Activated naive CD4-positive, alpha-beta T cell treated with anti-CD3 and anti-CD28 coated beads, Interleukin-2, amount 50 U/mL, for 24 hours (primary cell): Measurements from ENCODE around the gene TRAF3.
"Not testable (repeated sequence)": the region's sequence is repeated elsewhere in the genome, so short reads cannot be mapped to it uniquely, and the experiment has no call there.

ENCODE experiments used
- H3K27ac Mint-ChIP-seq: one replicate; pipeline ENCODE4 v1.8.0; 2021; ENCODE audit warnings: mild to moderate bottlenecking, mixed read lengths
- H3K27me3 Mint-ChIP-seq: one replicate; pipeline ENCODE4 v1.8.0; 2021; ENCODE audit warnings: mixed read lengths
- H3K36me3 Mint-ChIP-seq: one replicate; pipeline ENCODE4 v1.8.0; 2021; ENCODE audit warnings: mixed read lengths
- H3K4me1 Mint-ChIP-seq: one replicate; pipeline ENCODE4 v1.8.0; 2021; ENCODE audit warnings: mixed read lengths
- H3K4me3 Mint-ChIP-seq: one replicate; pipeline ENCODE4 v1.8.0; 2021; ENCODE audit warnings: mild to moderate bottlenecking, mixed read lengths
- H3K9me3 Mint-ChIP-seq: one replicate; pipeline ENCODE4 v1.8.0; 2021; ENCODE audit warnings: mixed read lengths

TRAF3 gene

GRCh38 chr14:102848830-102849525, 71.7 kb downstream of the TRAF3 start:
- no peak overlapping the region for H3K4me3 Mint-ChIP-seq
- H3K27me3 Mint-ChIP-seq = no peaks in the 10 kb centered on the region
- peak overlapping the region; percentile 11 for H3K27ac Mint-ChIP-seq
- no peaks in the 10 kb centered on the region for H3K9me3 Mint-ChIP-seq
- peaks cover 12% of the 10 kb centered on the region for H3K36me3 Mint-ChIP-seq
- peaks cover 12% of the 10 kb centered on the region for H3K4me1 Mint-ChIP-seq

- H3K9me3 Mint-ChIP-seq = no peaks in the 10 kb centered on the region
- peaks cover 17% of the 10 kb centered on the region for H3K4me1 Mint-ChIP-seq
- H3K27me3 Mint-ChIP-seq = no peaks in the 10 kb centered on the region
- H3K4me3 Mint-ChIP-seq = no peak overlapping the region
- H3K36me3 Mint-ChIP-seq = peaks cover 14% of the 10 kb centered on the region
- peak overlapping the region; percentile 80 for H3K27ac Mint-ChIP-seq
Measured at GRCh38 chr14:102849526-102850379, 72.5 kb downstream of the TRAF3 start.

DNA sequence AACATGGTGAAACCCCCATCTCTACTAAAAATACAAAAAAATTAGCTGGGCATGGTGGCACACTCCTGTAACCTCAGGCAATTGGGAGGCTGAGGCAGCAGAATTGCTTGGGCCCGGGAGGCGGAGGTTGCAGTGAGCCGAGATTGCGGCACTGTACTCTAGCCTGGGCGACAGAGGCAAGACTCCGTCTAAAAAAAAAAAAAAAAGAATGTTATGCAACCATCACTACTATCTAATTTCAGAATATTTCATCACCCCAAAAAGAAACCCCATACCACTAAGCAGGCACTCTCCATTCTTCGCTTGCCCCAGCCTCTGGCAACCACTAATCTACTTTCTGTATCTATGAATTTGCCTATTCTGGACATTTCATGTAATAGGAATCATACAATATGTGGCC, 76.4 kb downstream of the TRAF3 start:
- Mint-ChIP-seq H3K4me1 (peaks cover 29% of the 10 kb centered on the region), H3K27me3 (no peaks in the 10 kb centered on the region), H3K36me3 (peaks cover 28% of the 10 kb centered on the region), H3K9me3 (no peaks in the 10 kb centered on the region), H3K4me3 (no peak overlapping the region), H3K27ac (peak overlapping the region; percentile 81)

DNA sequence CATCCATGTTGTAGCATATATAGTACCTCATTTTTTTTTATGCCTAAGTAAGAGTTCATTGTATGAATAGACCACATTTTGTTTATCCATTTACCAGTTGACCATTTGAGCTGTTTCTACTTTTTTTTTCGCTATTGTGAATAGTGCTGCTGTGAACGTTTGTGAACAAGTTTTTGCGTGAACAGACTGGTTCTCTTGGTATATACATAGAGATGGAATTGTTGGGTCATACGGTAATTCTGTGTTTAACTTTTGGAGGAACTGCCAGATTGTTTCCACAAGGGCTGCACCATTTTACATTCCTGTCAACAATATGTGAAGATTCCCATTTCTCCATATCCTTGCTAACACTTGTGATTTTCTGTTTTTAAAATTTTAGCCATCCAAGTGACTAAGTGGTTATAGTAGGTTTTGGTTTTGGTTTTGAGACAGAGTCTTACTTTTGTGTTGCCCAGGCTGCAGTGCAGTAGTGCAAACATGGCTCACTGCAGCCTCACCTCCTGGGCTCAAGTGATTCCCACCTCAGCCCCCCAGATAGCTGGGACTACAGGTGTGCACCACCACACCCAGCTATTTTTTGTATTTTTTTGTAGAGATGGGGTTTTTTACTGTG, 76.9 kb downstream of the TRAF3 start:
- H3K27me3 Mint-ChIP-seq = no peaks in the 10 kb centered on the region
- peaks cover 24% of the 10 kb centered on the region for H3K4me1 Mint-ChIP-seq
- peaks cover 29% of the 10 kb centered on the region for H3K36me3 Mint-ChIP-seq
- no peaks in the 10 kb centered on the region for H3K9me3 Mint-ChIP-seq
- H3K27ac Mint-ChIP-seq = no peak overlapping the region
- H3K4me3 Mint-ChIP-seq = no peak overlapping the region

GRCh38 chr14:102856179-102856578, 78.9 kb downstream of the TRAF3 start:
- H3K4me1 Mint-ChIP-seq = peaks cover 24% of the 10 kb centered on the region
- no peaks in the 10 kb centered on the region for H3K27me3 Mint-ChIP-seq
- H3K4me3 Mint-ChIP-seq = no peak overlapping the region
- no peak overlapping the region for H3K27ac Mint-ChIP-seq
- H3K9me3 Mint-ChIP-seq = no peaks in the 10 kb centered on the region
- H3K36me3 Mint-ChIP-seq = peaks cover 32% of the 10 kb centered on the region

- H3K27me3 Mint-ChIP-seq = no peaks in the 10 kb centered on the region
- peaks cover 24% of the 10 kb centered on the region for H3K4me1 Mint-ChIP-seq
- H3K4me3 Mint-ChIP-seq = no peak overlapping the region
- H3K36me3 Mint-ChIP-seq = peaks cover 39% of the 10 kb centered on the region
- no peaks in the 10 kb centered on the region for H3K9me3 Mint-ChIP-seq
- no peak overlapping the region for H3K27ac Mint-ChIP-seq
Measured at GRCh38 chr14:102857444-102857843, 80.2 kb downstream of the TRAF3 start.

DNA sequence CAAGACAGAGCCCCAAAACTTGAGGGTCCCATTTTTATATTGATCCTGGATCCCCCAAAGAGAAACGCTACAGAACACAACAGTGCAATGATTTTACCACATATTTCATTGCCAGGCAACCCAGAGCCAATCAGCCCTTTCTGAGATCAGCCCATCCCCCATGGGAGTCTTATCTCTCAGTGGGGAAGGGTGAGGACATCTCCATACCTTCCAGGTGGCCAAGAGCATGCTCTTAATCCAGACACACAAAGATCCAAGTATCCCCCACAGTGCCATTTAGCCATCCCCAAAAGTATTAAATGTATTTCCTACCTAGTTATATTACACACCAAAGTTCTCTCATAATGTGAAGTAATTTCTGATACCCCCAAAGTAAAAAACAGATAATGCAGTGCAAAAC, 82.7 kb downstream of the TRAF3 start:
- Mint-ChIP-seq H3K27ac (no peak overlapping the region), H3K4me3 (no peak overlapping the region), H3K9me3 (no peaks in the 10 kb centered on the region), H3K4me1 (peaks cover 14% of the 10 kb centered on the region), H3K27me3 (no peaks in the 10 kb centered on the region), H3K36me3 (peaks cover 46% of the 10 kb centered on the region)

DNA sequence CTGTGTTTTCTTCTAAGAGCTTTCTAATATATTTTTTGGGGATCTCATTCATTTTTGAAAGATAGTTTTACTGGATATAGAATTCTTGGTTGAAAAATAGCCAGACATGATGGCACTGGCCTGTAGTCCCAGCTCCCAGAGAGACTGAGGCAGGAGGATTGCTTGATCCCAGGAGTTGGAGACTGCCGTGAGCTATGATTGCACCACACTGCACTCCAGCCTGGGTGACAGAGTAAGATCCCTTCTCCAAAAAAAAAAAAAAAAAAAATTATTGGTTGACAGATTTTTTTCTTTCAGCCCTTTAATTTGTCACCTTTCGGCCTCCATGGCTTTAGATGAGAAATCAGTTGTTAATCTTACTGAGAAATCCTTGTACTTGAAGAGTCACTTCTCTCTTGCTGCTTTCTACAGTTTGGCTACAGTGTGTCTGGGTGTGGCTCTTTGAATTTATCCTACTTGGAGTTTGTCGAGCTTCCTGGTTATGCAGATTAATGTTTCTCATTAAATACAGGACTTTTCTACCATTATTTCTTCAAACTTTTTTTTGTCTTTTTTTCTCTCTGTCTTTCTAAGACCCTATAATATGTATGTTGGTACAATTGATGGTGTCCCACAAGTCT, 85.0 kb downstream of the TRAF3 start:
- Mint-ChIP-seq H3K4me3 (no peak overlapping the region), H3K9me3 (no peaks in the 10 kb centered on the region), H3K27ac (peak overlapping the region; percentile 72), H3K27me3 (no peaks in the 10 kb centered on the region), H3K36me3 (peaks cover 44% of the 10 kb centered on the region), H3K4me1 (peaks cover 3% of the 10 kb centered on the region)

- Mint-ChIP-seq H3K27me3 (no peaks in the 10 kb centered on the region), H3K9me3 (no peaks in the 10 kb centered on the region), H3K4me3 (no peak overlapping the region), H3K36me3 (peaks cover 40% of the 10 kb centered on the region), H3K4me1 (no peaks in the 10 kb centered on the region), H3K27ac (no peak overlapping the region)
Measured at GRCh38 chr14:102863381-102863780, 86.1 kb downstream of the TRAF3 start.

GRCh38 chr14:102865916-102866315, 88.7 kb downstream of the TRAF3 start:
- peaks cover 31% of the 10 kb centered on the region for H3K36me3 Mint-ChIP-seq
- not testable (repeated sequence) for H3K9me3 Mint-ChIP-seq, H3K4me1 Mint-ChIP-seq, H3K4me3 Mint-ChIP-seq, H3K27me3 Mint-ChIP-seq
- peak overlapping the region; percentile 55 for H3K27ac Mint-ChIP-seq

DNA sequence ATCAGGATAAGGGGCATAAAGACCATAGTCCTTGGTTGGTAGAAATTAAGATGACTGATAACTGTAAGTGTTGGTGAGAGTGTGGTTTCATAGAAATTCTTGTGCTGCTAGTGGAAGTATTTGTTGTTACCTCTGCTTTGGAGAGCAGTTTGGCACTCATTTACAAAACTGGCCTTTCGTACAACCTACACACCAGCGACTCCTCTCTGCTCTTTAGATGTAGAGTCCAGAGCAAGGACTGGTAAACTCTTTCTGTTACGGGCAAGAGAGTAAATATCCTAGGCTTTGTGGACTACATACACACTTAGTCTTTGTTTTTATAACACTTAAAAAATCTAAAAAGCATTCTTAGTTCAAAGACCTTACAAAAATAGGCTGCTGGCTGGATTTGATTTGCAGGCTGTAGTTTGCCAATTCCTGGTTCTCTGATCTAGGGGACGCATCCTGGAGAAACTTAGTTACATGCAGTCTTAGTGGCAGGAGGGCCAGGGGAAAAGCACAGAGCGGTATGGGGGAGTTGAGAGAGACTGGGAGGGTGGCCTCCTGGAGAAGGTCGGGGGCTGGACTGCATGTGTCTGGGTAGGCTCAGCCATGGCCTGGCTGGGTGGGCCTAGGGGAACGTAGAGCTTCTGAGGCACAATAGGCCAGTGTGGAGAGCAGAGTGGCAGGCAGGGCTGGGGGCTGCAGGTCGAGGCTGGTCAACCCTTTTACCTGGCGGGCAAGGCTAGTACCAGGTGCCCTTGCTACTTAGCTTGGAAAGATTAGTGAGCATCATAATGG, 89.9 kb downstream of the TRAF3 start:
- Mint-ChIP-seq H3K4me1 (no peaks in the 10 kb centered on the region), H3K27me3 (no peaks in the 10 kb centered on the region), H3K4me3 (no peak overlapping the region), H3K9me3 (no peaks in the 10 kb centered on the region), H3K27ac (peak overlapping the region; percentile 55), H3K36me3 (peaks cover 24% of the 10 kb centered on the region)

GRCh38 chr14:102867826-102868580, 90.8 kb downstream of the TRAF3 start:
- H3K27ac Mint-ChIP-seq = no peak overlapping the region
- H3K4me3 Mint-ChIP-seq = no peak overlapping the region
- no peaks in the 10 kb centered on the region for H3K9me3 Mint-ChIP-seq
- peaks cover 22% of the 10 kb centered on the region for H3K36me3 Mint-ChIP-seq
- H3K27me3 Mint-ChIP-seq = no peaks in the 10 kb centered on the region
- no peaks in the 10 kb centered on the region for H3K4me1 Mint-ChIP-seq

DNA sequence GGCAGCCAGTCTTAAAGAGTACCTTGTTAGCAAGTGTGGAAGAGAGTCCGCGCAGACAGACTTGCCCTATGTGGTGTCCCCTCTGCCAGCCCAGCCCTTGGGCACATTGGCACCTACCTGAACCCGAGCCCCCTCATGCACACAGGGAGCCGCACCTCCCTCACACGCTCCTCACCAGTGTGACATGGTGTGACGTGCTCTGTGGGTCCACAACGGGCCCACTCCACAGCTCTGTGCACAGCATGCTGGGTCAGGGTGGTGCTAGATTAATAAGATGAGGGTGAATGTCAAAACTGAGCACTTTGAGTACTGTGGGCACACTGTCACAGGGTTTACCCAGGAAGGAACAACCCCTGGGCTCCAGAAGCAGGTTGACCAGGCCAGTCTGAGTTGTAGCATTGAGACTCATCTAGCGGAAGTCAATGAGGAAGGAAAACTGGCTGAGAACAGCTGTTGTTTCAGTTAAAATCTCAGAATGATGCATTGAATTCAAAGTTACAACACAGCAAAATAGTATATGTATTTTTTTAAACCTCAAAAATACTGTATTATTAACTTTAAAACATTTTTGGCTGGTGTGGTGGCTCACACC, 91.8 kb downstream of the TRAF3 start:
- no peaks in the 10 kb centered on the region for H3K4me1 Mint-ChIP-seq
- no peak overlapping the region for H3K4me3 Mint-ChIP-seq
- peaks cover 14% of the 10 kb centered on the region for H3K36me3 Mint-ChIP-seq
- no peaks in the 10 kb centered on the region for H3K27me3 Mint-ChIP-seq
- no peak overlapping the region for H3K27ac Mint-ChIP-seq
- H3K9me3 Mint-ChIP-seq = no peaks in the 10 kb centered on the region

- peaks cover 11% of the 10 kb centered on the region for H3K36me3 Mint-ChIP-seq
Measured at GRCh38 chr14:102870246-102870645, 93.0 kb downstream of the TRAF3 start.

More at GRCh38 chr14:102870246-102870645, 93.0 kb downstream of the TRAF3 start:
- H3K4me3 Mint-ChIP-seq = no peak overlapping the region
- H3K27me3 Mint-ChIP-seq = no peaks in the 10 kb centered on the region
- no peaks in the 10 kb centered on the region for H3K4me1 Mint-ChIP-seq
- H3K9me3 Mint-ChIP-seq = no peaks in the 10 kb centered on the region
- peak overlapping the region; percentile 47 for H3K27ac Mint-ChIP-seq
